K562 (cell line): ENCODE data around the gene NUP188. TPM values are rescaled to one million over a fixed set of nuclear protein-coding genes. Genes with fewer than 3 reads are reported as not detected.

Experiments used
- ATF7 ChIP-seq: fragments of 450-650 bp; IDR thresholded peaks from 2 replicates; pipeline ENCODE4 v1.7.1; 2014; ENCODE audit warnings: mild to moderate bottlenecking, moderate library complexity
- NEUROD1 ChIP-seq: fragments of 150-350 bp; IDR thresholded peaks from 2 replicates; pipeline ENCODE4 v1.6.1; 2014; ENCODE audit warnings: borderline replicate concordance, low read length, low read depth; ENCODE audit not compliant: partially characterized antibody
- PBX2 ChIP-seq, 2 experiments: IDR thresholded peaks in 1 of 2; conservative IDR thresholded peaks in 1 of 2; 2 replicates each; pipeline ENCODE4 v1.6.1; 2016; ENCODE audit warnings: low read depth in 2 of 2, mild to moderate bottlenecking in 1 of 2, missing compliant biosample characterization in 1 of 2, missing genetic modification characterization in 1 of 2, moderate library complexity in 1 of 2
- POLR2A ChIP-seq: fragments of 450-650 bp; conservative IDR thresholded peaks from 2 replicates; pipeline ENCODE4 v1.6.1; 2016
- PTTG1 ChIP-seq: fragments of 450-650 bp; IDR thresholded peaks from 2 replicates; pipeline ENCODE4 v1.6.1; 2016; ENCODE audit warnings: low read depth, mild to moderate bottlenecking, missing genetic modification characterization, missing compliant biosample characterization
- RBM22 ChIP-seq: fragments of 200-400 bp; formaldehyde crosslinking; IDR thresholded peaks from 2 replicates; pipeline ENCODE4 v1.6.1; 2018; ENCODE audit warnings: low read length, low read depth; ENCODE audit not compliant: poor library complexity, severe bottlenecking
- SMARCC2 ChIP-seq: fragments of 450-650 bp; IDR thresholded peaks from 2 replicates; pipeline ENCODE4 v1.6.1; 2017; ENCODE audit warnings: antibody characterized with exemption, moderate library complexity, mild to moderate bottlenecking, low read depth
- XRCC3 ChIP-seq: fragments of 450-650 bp; IDR thresholded peaks from 2 replicates; pipeline ENCODE4 v1.6.1; 2017; ENCODE audit warnings: mild to moderate bottlenecking, moderate library complexity
- ZBTB2 ChIP-seq: fragments of 450-650 bp; IDR thresholded peaks from 2 replicates; pipeline ENCODE4 v1.6.1; 2016; ENCODE audit warnings: antibody characterized with exemption
- ZNF395 ChIP-seq: fragments of 200-800 bp; sonication (Bioruptor generic); IDR thresholded peaks from 2 replicates; pipeline ENCODE4 v1.6.1; 2017; ENCODE audit warnings: missing genetic modification characterization, missing compliant biosample characterization
- ZNF518B ChIP-seq: fragments of 250-450 bp; sonication (Bioruptor Pico); IDR thresholded peaks from 2 replicates; pipeline ENCODE4 v1.5.0; 2021; ENCODE audit warnings: mild to moderate bottlenecking, moderate library complexity
- ZNF592 ChIP-seq: fragments of 450-650 bp; IDR thresholded peaks from 2 replicates; pipeline ENCODE4 v1.6.1; 2017; ENCODE audit warnings: antibody characterized with exemption, mild to moderate bottlenecking
- polyA plus RNA-seq, 8 experiments: library from polyadenylated mRNA; depleted of rRNA in 4 of 8; stranded (reverse) in 5 of 8; unstranded in 3 of 8; fragments of >200 nt; fragmentation: Nextera tagmentation in 2 of 8; fragmentation: Illumina TruSeq in 1 of 8; extraction: Ambion mirVana in 2 of 8; extraction: Trizol in 1 of 8; gene quantifications; 2 replicates each; pipeline versions ENCODE4 v1.2.1 to v1.2.3, GENCODE V29; 2011 to 2014; ENCODE audit warnings: inconsistent platforms in 1 of 8, missing spikeins in 1 of 8
- total RNA-seq, 7 experiments: library from RNA; depleted of rRNA in 6 of 7; stranded (reverse); fragments of >200 nt in 6 of 7; fragmentation: Illumina TruSeq in 2 of 7; extraction: Trizol in 2 of 7; gene quantifications; 2 replicates each; pipeline versions ENCODE4 v1.2.1 to v1.2.3, GENCODE V29; 2011 to 2021; ENCODE audit warnings: low replicate concordance in 1 of 7

The NUP188 gene
- total and polyA plus RNA-seq, 9 of the 15 experiments (the other 6 are each of a cell fraction or from before 2014, with no cell fraction given), result 11.7 to 135 (median 70.6) TPM

- TF ChIP-seq PBX2 (CRISPR knock-in tag; IDR thresholded peaks at IDR 0.05; ENCODE audit: low read depth) (no peak), PBX2 (tag; conservative IDR thresholded peaks at IDR 0.05; ENCODE audit: low read depth) (peak; percentile 90), ZNF592 (no peak; the same call in 1 of the 2 replicates), ZNF518B (CRISPR knock-in tag) (no peak), POLR2A (no peak), ZBTB2 (no peak), SMARCC2 (peak; percentile 65; the same call in 1 of the 2 replicates), NEUROD1 (peak; percentile 77), XRCC3 (no peak), ATF7 (peak; percentile 98), PTTG1 (tag) (no peak), ZNF395 (no peak; the same call in none of the 2 replicates), RBM22 (no peak)
These were observed 75.8 kb downstream of the NUP188 start (continued) for GRCh38 chr9:129023036-129023907.
